22Rv1 (cell line): ENCODE data around the gene GNAS.

Source experiments
- CTCF ChIP-seq: fragments of 450-650 bp; IDR thresholded peaks from 2 replicates; pipeline ENCODE4 v1.5.1; 2017; ENCODE audit warnings: mild to moderate bottlenecking
- ZFX ChIP-seq: fragments of 450-650 bp; IDR thresholded peaks from 2 replicates; pipeline ENCODE4 v1.6.1; 2017; ENCODE audit warnings: antibody characterized with exemption, borderline replicate concordance

DNA sequence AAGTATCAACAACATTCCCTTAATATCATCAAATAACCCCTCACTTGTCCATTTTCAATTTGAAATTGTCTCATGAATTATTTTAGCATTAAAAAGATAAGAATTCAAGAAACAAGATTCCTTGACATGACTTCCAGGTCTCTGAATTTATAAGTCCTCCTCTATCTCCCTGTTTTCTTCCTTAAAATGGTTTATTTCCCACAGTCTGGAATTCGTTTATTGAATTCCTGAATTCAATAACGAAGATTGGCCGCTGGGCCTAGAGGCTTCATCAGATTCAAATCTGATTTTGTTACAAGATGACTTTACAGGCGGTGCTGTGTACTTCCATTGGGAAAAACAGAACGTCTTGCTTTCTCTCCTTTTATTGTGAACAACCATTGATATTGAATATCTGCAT is 79.7 kb downstream of the GNAS start:
- TF ChIP-seq CTCF (no peak), ZFX (no peak)
